Duodenal mucosa (tissue), 2 donors: ENCODE measurements around the gene IDH2.
"Not testable (repeated sequence)": the region's sequence is repeated elsewhere in the genome, so short reads cannot be mapped to it uniquely, and the experiment has no call there.

ENCODE experiments used
- H3K27ac ChIP-seq: one replicate; pipeline ENCODE4 v1.7.0; 2013; ENCODE audit warnings: low read depth, low read length
- H3K27me3 ChIP-seq, 2 donors: one replicate each; pipeline ENCODE4 v1.7.0; 2013; ENCODE audit warnings: low read length in 2 of 2, control low read depth in 1 of 2; ENCODE audit not compliant: insufficient read depth in 2 of 2, control insufficient read depth in 1 of 2
- H3K36me3 ChIP-seq, 2 donors: one replicate each; pipeline ENCODE4 v1.7.0; 2013; ENCODE audit warnings: low read length in 2 of 2, control low read depth in 1 of 2; ENCODE audit not compliant: insufficient read depth in 2 of 2, control insufficient read depth in 1 of 2
- H3K4me1 ChIP-seq, 2 donors: one replicate each; pipeline ENCODE4 v1.7.0; 2013; ENCODE audit warnings: low read length in 2 of 2, control low read depth in 1 of 2; ENCODE audit not compliant: insufficient read depth in 2 of 2, control insufficient read depth in 1 of 2
- H3K4me3 ChIP-seq, 2 donors: one replicate each; pipeline ENCODE4 v1.7.0; 2013; ENCODE audit warnings: low read length in 2 of 2, low read depth in 1 of 2
- H3K9ac ChIP-seq, 2 donors: one replicate each; pipeline ENCODE4 v1.7.0; 2013; ENCODE audit warnings: low read length in 2 of 2, low read depth in 1 of 2
- H3K9me3 ChIP-seq, 2 donors: one replicate each; pipeline ENCODE4 v1.7.0; 2013; ENCODE audit warnings: low read length in 2 of 2, control low read depth in 1 of 2; ENCODE audit not compliant: control insufficient read depth in 1 of 2

The IDH2 gene

DNA sequence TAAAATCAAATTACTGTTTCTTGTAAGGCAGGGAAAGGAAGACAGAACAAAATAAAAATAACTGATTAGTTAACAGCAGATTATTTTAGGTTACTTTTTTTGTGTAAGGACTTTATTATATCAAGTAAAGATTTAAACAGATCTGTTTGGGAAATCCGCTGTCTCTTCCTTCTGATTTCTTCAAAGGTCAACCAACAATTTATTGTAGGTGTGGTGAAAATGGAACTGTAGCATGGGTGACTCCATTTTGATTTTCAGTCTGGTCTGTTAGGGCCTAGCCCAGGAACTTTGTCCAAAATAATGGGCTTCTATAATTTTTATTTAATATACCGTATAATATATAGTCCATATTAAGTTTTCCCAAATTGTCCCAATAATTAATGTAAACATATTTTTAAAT, 13.5 kb upstream of the IDH2 start:
- Histone ChIP-seq H3K36me3 (no peaks in the 10 kb centered on the region), H3K4me3 (no peak overlapping the region), H3K4me1 (peaks cover 0 to 1% of the 10 kb centered on the region in 2 donors), H3K27ac (no peak overlapping the region), H3K27me3 (no peaks in the 10 kb centered on the region), H3K9me3 (peaks cover 6 to 7% of the 10 kb centered on the region in 2 donors), H3K9ac (no peak overlapping the region)

DNA sequence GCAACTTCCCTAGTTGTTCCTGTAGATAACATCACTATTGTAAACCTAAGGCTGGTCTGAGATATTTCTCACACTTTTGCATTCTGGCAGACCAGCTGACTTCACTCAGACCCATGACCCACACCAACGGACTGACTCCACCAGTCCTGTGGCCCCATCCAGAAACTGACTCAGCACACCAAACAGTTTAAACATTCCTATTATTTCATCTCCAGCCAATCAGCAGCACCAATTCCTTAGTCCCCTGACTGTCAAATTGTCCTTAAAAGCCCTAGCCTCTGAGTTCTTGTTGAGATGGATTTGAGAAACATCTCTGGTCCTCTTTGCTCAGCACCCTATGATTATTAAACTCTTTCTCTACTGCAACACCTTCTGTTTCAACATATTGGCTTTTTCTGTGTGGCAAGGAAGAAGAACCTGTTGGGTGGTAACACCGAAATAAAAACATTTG, 12.2 kb upstream of the IDH2 start:
- Histone ChIP-seq H3K9me3 (peaks cover 6 to 7% of the 10 kb centered on the region in 2 donors), H3K36me3 (no peaks in the 10 kb centered on the region), H3K27ac (no peak overlapping the region), H3K4me1 (no peaks in the 10 kb centered on the region), H3K4me3 (no peak overlapping the region), H3K9ac (no peak overlapping the region), H3K27me3 (no peaks in the 10 kb centered on the region)

DNA sequence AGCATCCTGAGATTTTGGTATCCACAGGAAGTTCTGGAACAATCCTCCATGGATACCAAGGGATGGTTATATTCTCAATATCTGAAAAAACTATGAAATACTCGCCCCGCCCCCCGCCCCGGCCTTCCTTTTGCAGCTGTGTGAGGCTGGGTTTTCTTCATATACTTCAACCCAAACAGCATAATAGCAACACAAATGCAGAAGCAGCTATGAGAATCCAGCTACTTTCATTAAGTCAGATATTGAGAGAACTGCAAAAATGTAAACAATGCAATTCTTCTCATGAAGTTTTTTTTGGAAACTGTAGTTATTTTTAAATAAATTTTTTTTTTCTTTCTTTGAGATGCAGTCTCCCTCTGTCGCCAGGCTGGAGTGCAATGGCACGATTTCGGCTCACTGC, 10.9 kb upstream of the IDH2 start:
- peaks cover 6 to 7% of the 10 kb centered on the region in 2 donors for H3K9me3 ChIP-seq
- no peaks in the 10 kb centered on the region for H3K4me1 ChIP-seq
- no peaks in the 10 kb centered on the region for H3K27me3 ChIP-seq
- H3K4me3 ChIP-seq = no peak overlapping the region
- no peaks in the 10 kb centered on the region for H3K36me3 ChIP-seq
- no peak overlapping the region for H3K9ac ChIP-seq
- H3K27ac ChIP-seq = no peak overlapping the region

DNA sequence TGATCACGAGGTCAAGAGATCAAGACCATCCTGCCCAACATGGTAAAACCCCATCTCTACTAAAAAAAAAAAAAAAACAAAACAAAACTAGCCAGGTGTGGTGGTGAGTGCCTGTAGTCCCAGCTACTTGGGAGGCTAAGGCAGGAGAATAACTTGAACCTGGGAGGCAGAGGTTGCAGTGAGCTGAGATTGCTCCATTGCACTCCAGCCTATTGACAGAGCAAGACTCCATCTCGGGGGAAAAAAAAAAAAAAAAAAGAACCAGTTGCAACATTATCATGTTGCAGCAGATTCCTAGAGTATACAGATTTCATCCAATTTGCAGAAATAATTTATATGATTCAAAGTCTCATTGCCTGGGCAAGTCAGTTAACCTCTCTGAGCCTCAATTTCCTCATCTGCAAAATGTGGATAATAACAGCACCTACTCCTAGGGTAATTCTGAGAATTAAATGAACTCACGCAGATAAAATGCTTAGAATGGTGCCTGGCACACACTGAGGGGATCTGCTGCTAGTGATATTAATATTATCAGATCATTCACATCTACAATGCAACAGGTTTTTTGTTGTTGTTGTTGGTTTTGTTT, 7.0 kb upstream of the IDH2 start:
- not testable (repeated sequence) for H3K4me3 ChIP-seq, H3K9ac ChIP-seq, H3K9me3 ChIP-seq, H3K36me3 ChIP-seq, H3K27me3 ChIP-seq, H3K27ac ChIP-seq
- peaks cover 7 to 13% of the 10 kb centered on the region in 2 donors for H3K4me1 ChIP-seq

DNA sequence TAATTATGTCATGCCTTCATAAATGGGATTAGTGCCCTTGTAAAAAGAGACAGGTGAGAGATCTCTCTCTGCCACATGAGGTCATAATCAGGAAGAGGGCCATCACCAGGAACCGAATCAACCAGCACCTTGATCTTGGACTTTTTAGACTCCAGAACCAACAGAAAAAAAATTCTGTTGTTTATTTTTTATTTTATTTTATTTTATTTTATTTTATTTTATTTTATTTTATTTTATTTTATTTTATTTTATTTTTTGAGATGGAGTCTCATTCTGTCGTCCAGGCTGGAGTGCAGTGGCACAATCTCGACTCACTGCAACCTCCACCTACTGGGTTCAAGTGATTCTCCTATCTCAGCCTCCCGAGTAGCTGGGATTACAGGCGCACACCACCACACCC, 5.8 kb upstream of the IDH2 start:
- not testable (repeated sequence) for H3K36me3 ChIP-seq, H3K27me3 ChIP-seq, H3K27ac ChIP-seq

DNA sequence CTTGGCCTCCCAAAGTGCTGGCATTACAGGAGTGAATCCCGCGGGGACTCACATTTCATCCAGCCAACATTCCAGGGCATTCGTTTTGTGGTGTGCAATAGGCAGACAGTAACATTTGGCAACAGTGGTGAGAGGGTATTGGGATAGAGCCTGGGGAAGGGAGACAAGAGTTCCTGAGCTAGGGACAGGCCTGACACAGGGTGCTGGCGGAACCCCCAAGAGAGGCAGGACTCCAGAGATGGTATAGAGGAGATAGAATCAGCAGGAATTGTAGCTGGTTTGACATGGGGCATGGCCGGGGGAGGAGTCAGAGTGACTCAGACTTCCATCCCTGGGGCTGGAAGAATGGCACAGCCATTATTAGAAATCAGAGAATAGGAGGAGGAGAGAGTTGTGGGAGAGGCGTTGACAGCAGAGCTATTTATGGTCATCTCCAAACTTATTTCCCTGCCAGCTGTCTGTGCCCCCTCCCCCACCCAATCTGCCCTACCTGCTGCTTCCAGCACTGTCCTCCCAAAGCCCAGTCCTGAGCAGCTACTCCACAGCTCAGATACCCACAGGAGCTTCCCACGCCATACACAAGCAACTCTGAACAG, 4.4 kb upstream of the IDH2 start:
- Histone ChIP-seq H3K27me3 (no peaks in the 10 kb centered on the region), H3K4me3 (no peak overlapping the region), H3K9ac (no peak overlapping the region), H3K27ac (no peak overlapping the region), H3K36me3 (no peaks in the 10 kb centered on the region), H3K4me1 (peaks cover 10 to 21% of the 10 kb centered on the region in 2 donors), H3K9me3 (no peaks in the 10 kb centered on the region)

More for the DNA sequence above, 5.8 kb upstream of the IDH2 start:
- H3K4me1 ChIP-seq = peaks cover 10 to 21% of the 10 kb centered on the region in 2 donors
- H3K9ac ChIP-seq, H3K9me3 ChIP-seq, H3K4me3 ChIP-seq: not testable (repeated sequence)

DNA sequence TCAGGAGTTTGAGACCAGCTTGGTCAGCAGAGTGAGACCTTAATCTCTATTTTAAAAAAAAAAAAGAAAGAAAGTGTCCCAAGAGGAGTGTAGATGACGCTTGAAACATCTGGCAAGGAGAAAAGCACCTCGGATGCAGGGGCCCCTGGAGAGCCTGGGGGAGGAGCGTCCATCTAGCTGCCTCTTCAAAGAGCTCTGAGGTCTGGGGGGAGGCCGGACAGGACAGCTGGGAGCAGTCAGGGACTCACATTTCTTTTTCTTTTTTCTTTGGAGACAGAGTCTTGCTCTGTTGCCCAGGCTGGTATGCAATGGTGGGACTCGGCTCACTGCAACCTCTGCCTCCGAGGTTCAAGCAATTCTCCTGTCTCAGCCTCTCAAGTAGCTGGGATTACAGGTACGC, 3.3 kb upstream of the IDH2 start:
- Histone ChIP-seq H3K27ac (no peak overlapping the region), H3K4me1 (peaks cover 21 to 29% of the 10 kb centered on the region in 2 donors), H3K4me3 (no peak overlapping the region), H3K9me3 (no peaks in the 10 kb centered on the region), H3K27me3 (no peaks in the 10 kb centered on the region), H3K9ac (no peak overlapping the region), H3K36me3 (no peaks in the 10 kb centered on the region)

DNA sequence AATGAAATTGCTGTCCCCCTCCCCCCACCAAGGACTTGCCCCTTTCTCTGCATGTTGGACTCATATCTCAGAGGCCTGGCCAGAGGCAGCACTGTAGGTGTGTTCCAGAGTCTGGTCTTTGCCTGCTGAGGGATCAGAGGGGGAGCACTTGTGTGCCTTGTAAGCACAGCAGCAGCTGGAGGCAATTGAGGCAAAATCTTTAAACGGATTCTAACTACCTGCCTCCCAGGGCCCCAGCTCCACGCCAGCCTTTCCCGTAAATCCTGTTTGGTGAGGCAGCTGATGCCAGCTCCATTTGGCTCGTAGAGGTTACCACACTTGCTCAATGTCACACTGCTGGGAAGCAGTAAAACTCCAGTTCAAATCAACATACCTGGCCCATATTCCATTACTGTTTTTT, 2.3 kb upstream of the IDH2 start:
- H3K36me3 ChIP-seq = no peaks in the 10 kb centered on the region
- H3K27ac ChIP-seq = no peak overlapping the region
- no peaks in the 10 kb centered on the region for H3K27me3 ChIP-seq
- no peaks in the 10 kb centered on the region for H3K9me3 ChIP-seq
- peaks cover 31 to 38% of the 10 kb centered on the region in 2 donors for H3K4me1 ChIP-seq
- H3K4me3 ChIP-seq = no peak overlapping the region
- H3K9ac ChIP-seq = no peak overlapping the region

DNA sequence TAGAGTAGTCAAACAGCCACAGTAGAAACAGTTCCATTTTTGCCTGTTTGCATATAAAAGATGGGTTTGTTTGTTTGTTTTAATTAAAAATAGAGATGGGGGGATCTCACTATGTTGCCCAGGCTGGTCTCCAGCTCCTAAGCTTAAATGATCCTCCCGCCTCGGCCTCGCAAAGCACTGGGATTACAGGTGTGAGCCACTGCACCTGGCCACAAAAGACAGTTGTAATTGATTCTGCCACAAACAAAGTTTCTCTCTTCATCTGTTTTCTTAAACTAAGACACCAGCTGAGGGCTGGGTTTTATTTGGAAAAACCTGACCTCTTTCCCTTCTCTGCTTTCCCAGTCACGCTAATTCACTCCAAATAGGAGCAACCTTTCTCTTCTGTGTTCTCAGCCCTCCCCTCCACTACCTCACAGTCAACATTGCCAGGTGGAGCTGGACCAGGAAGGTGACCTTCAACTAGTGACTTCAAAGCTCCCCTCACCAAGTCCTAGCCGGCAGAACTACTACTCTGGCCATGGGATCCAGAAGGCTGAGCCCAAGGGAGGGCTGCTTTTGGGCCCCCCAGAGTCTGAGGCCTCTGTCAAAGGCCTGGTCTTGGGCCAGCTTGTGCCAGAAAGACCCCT, 1.5 kb upstream of the IDH2 start:
- peak overlapping the region; percentile 8 for H3K27ac ChIP-seq
- H3K4me1 ChIP-seq = peaks cover 38 to 45% of the 10 kb centered on the region in 2 donors
- no peak overlapping the region for H3K9ac ChIP-seq
- no peak overlapping the region for H3K4me3 ChIP-seq
- H3K9me3 ChIP-seq = no peaks in the 10 kb centered on the region
- H3K27me3 ChIP-seq = no peaks in the 10 kb centered on the region
- H3K36me3 ChIP-seq = no peaks in the 10 kb centered on the region

DNA sequence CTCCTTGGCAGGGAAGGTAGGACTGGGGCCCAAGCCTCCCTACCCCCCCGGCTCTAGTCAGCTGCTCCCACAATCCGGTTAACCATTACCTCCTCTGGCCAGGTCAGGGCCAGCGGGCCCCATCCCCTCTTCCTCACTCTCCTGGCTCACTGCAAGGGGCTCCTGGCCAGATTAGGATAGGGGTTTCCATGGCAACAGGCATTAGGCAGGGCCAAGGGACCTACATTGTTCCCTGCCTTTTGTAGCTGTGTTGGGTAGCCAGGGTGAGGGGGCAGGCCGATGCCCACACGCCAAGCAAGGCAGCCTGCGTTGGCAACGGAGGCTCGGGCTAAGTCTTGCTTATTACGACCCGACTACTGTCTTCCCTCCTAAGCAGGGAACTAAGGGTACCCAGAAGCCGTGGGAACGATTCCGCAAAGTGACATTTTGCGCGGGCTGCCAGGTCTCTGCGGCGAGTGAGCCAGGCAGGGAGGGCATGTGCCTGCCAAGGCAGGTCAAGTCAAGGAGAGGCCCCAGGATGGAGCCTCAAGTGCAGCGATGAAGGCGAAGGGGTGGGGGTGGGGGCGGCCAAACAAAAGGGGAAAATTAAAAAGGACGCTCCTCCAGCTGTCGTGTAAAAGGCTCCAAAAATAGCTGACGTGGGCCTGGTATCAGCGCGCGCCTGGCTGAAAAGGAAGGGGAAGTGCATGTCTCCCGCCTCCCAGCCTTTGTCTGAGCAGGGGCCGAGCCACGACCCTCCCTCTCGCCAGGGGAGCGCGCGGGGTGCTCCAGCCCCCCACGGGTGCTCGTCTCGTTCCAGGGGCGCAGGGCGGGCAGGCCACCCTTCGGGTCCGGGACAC, 919 bp downstream of the IDH2 start:
- Histone ChIP-seq H3K4me3 (peak overlapping the region; percentile 77 to 80), H3K9ac (peak overlapping the region; percentile 73 to 86), H3K27me3 (no peaks in the 10 kb centered on the region), H3K27ac (peak overlapping the region; percentile 89), H3K4me1 (peaks cover 50 to 56% of the 10 kb centered on the region in 2 donors), H3K36me3 (no peaks in the 10 kb centered on the region), H3K9me3 (no peaks in the 10 kb centered on the region)
